WTC11 (cell line): ENCODE data around the gene PAK1.

Source experiments
- ATF2 ChIP-seq: sonication (generic); formaldehyde crosslinking; IDR thresholded peaks from 2 replicates; pipeline ENCODE4 v1.8.1; 2022; ENCODE audit warnings: low read depth, missing genetic modification reagents, borderline replicate concordance
- CREM ChIP-seq: sonication (generic); formaldehyde crosslinking; IDR thresholded peaks from 2 replicates; pipeline ENCODE4 v1.8.1; 2022; ENCODE audit warnings: mild to moderate bottlenecking, missing genetic modification reagents, moderate library complexity
- CTCF ChIP-seq: fragments of 200-600 bp; IDR thresholded peaks from 2 replicates; pipeline ENCODE4 v1.8.0; 2022; ENCODE audit warnings: antibody characterized with exemption
- ESRRA ChIP-seq: sonication (generic); formaldehyde crosslinking; IDR thresholded peaks from 2 replicates; pipeline ENCODE4 v1.8.1; 2022; ENCODE audit warnings: mild to moderate bottlenecking, missing genetic modification reagents, borderline replicate concordance
- ETV6 ChIP-seq: sonication (generic); formaldehyde crosslinking; IDR thresholded peaks from 2 replicates; pipeline ENCODE4 v1.8.1; 2022; ENCODE audit warnings: mild to moderate bottlenecking, missing genetic modification reagents
- NR2C2 ChIP-seq: sonication (generic); formaldehyde crosslinking; IDR thresholded peaks from 2 replicates; pipeline ENCODE4 v1.8.0; 2022; ENCODE audit warnings: mild to moderate bottlenecking, missing genetic modification reagents
- ZBTB43 ChIP-seq: sonication (generic); formaldehyde crosslinking; IDR thresholded peaks from 2 replicates; pipeline ENCODE4 v1.8.1; 2023; ENCODE audit warnings: mild to moderate bottlenecking, missing genetic modification reagents
- ZNF219 ChIP-seq: sonication (generic); formaldehyde crosslinking; IDR thresholded peaks from 2 replicates; pipeline ENCODE4 v1.8.0; 2023; ENCODE audit warnings: missing genetic modification reagents, mild to moderate bottlenecking, borderline replicate concordance
- ZNF263 ChIP-seq: sonication (generic); formaldehyde crosslinking; IDR thresholded peaks from 2 replicates; pipeline ENCODE4 v1.8.1; 2022; ENCODE audit warnings: low read depth, mild to moderate bottlenecking, moderate library complexity, missing genetic modification reagents
- ZNF416 ChIP-seq: fragments of 250-450 bp; sonication (Bioruptor Pico); IDR thresholded peaks from 2 replicates; pipeline ENCODE4 v1.9.0; 2021; ENCODE audit warnings: mild to moderate bottlenecking, inconsistent platforms
- TF ChIP-seq, protein P1 (sequence below): sonication (generic); formaldehyde crosslinking; IDR thresholded peaks from 2 replicates; pipeline ENCODE4 v1.8.1; 2023; ENCODE audit warnings: mild to moderate bottlenecking, missing genetic modification reagents, moderate library complexity

DNA sequence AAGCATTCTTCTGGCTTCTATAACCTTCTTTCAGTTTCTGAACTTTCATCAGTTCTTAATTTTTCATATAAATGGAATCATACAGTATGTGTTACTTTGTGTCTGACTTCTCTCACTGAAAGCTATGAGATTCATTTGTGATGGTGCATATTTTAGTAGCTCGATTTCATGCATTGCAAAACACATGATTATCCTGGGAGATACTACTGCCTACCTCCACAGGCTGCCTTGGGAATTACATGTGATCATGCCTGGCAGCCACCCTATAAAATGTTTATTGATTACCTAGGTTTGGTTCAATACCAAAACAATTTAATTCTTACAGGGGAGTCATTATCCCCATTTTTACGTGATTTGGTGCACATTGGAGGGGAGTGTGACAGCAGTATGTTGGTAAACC is 34.1 kb upstream of the PAK1 start:
- TF ChIP-seq CTCF (no peak), ZNF416 (CRISPR knock-in tag) (no peak), ATF2 (no peak), CREM (CRISPR knock-in tag) (no peak), ZNF263 (CRISPR knock-in tag) (no peak), ZNF219 (CRISPR knock-in tag) (no peak), ESRRA (CRISPR knock-in tag) (no peak), ETV6 (CRISPR knock-in tag) (no peak), NR2C2 (CRISPR knock-in tag) (no peak), ZBTB43 (CRISPR knock-in tag) (no peak)
- TF ChIP-seq, protein P1, sequence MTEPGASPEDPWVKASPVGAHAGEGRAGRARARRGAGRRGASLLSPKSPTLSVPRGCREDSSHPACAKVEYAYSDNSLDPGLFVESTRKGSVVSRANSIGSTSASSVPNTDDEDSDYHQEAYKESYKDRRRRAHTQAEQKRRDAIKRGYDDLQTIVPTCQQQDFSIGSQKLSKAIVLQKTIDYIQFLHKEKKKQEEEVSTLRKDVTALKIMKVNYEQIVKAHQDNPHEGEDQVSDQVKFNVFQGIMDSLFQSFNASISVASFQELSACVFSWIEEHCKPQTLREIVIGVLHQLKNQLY (CRISPR knock-in tag) = no peak
